GM12801 (cell line): ENCODE results near the gene CFHR1.
"Not testable (repeated sequence)": the region's sequence is repeated elsewhere in the genome, so short reads cannot be mapped to it uniquely, and the experiment has no call there.

Experiments
- TF ChIP-seq, protein P1 (sequence below): IDR thresholded peaks from one replicate; pipeline ENCODE4 v1.5.1; 2011; ENCODE audit warnings: control low read depth; ENCODE audit not compliant: insufficient read length; ENCODE audit errors: extremely low read depth

The CFHR1 gene

DNA sequence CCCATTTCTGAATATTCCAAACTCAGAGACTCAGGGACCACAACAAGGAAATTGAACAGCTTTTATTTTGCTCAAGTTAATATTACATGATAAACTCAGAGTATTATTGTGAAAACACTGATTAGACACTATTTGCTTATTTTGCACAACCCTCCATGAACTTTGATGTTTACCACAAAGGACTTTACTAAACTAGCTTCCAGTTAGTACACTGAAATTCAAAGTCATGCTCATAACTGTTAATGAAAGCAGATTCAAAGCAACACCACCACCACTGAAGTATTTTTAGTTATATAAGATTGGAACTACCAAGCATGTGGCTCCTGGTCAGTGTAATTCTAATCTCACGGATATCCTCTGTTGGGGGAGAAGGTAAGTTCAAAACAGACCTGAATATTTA lies at the start of gene CFHR1:
Gene CFHR1 (plus strand): TSS at position 201 of the 400 bp plus-strand sequence. CDS start 114 bp downstream, at position 315.
- TF ChIP-seq, protein P1, sequence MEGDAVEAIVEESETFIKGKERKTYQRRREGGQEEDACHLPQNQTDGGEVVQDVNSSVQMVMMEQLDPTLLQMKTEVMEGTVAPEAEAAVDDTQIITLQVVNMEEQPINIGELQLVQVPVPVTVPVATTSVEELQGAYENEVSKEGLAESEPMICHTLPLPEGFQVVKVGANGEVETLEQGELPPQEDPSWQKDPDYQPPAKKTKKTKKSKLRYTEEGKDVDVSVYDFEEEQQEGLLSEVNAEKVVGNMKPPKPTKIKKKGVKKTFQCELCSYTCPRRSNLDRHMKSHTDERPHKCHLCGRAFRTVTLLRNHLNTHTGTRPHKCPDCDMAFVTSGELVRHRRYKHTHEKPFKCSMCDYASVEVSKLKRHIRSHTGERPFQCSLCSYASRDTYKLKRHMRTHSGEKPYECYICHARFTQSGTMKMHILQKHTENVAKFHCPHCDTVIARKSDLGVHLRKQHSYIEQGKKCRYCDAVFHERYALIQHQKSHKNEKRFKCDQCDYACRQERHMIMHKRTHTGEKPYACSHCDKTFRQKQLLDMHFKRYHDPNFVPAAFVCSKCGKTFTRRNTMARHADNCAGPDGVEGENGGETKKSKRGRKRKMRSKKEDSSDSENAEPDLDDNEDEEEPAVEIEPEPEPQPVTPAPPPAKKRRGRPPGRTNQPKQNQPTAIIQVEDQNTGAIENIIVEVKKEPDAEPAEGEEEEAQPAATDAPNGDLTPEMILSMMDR, result not testable (repeated sequence)

DNA sequence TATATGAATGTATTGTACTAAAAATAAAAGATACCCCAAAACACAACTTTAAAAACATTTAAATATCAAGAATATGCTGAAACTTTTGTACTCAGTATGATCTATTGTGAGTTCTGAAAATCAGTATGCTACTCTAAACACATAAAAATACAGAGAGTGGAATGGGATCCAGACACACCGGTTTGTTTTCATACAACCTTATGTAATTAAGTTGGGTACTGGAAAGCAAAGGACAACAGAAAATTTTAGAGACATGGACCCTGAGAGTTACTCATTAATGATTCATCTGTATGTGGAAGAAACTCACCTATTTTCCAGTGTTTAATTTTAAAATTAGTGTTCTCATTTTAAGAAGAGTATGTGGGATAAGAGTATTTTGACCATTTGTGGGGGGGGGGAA lies 45.8 kb upstream of the CFHR1 start:
- TF ChIP-seq, protein P1, result no peak

DNA sequence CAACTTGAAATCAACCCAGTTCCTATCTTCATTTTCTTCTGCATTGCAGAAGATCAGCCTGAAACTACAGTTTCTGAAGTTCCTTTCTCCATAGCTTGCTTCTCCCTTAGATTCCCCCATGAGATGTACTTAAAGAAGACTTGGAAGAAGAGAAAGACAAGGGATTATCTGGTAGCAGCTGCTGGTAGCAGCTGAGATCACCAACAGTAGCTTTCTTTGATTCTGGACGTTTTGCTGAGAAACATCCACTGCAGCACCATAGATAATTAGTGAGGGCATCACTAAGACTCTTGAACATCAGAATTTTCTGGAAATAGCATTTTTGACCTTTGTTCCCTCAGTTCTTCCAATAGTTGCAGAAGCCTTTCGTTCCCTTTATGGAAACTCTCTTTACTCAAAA lies 45.4 kb upstream of the CFHR1 start:
- TF ChIP-seq, protein P1, result no peak

DNA sequence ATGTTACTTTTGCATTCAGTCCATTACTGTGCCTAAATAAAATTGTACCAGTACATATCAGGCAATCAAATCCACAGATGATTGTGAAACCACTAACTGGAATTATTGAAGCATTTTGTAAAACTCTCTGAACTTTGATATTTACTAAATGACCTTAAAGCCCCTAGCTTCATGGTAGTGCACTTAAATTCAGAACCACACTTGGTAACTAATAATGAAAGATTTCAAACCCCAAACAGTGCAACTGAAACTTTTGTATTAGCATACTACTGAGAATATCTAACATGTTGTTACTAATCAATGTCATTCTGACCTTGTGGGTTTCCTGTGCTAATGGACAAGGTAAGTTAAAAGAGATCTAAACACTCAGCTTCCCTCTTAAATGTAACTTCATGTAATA lies 44.9 kb upstream of the CFHR1 start, which contains the start of gene CFHR3:
Gene CFHR3 (plus strand): TSS at position 238 of the 400 bp plus-strand sequence. CDS start 47 bp downstream, at position 285.
- TF ChIP-seq, protein P1, result no peak

DNA sequence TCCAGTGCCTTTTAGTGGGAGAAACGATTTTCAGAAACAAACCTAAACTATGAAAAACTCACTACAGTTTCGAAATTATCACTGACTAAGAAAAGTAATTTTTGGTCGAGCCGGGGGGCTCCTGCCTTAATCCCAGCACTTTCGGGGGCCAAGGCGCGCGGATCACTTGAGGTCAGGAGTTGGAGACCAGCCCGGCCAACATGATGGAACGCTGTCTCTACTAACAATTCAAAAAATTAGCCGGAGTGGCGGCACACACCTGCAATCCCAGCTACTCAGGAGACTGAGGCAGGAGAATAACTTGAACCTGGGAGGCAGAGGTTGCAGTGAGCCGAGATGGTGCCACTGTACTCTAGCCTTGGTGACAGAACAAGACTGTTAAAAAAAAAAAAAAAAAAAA lies 41.9 kb upstream of the CFHR1 start:
- TF ChIP-seq, protein P1, result no peak

DNA sequence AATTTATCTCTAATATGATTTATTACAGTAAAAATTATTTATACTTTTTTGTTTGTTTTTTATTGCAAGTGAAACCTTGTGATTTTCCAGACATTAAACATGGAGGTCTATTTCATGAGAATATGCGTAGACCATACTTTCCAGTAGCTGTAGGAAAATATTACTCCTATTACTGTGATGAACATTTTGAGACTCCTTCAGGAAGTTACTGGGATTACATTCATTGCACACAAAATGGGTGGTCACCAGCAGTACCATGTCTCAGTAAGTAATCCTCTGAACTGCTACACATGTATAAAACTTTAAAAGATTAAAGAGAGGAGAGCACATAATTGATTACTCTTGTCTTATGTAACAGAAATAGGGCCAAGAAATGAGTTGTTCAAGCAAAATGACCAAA lies 40.4 kb upstream of the CFHR1 start:
- TF ChIP-seq, protein P1, result no peak

DNA sequence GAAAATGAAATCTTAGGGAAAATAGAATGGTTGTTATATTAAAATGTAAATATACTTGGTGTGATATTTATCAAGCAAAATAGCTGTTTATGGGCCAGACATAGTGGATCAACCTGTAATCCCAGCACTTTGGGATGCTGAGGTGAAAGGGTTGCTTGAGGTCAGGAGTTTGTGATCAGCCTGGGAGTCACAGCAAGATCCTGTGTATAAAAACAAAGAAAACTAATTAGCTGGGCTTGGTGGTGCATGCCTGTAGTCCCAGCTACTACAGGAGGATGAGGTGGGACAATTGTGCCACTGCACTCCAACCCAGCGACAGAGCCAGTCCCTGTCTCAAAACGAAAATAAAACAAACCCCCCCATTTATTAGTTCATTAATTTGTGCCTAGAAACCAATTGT lies 21.6 kb upstream of the CFHR1 start:
- TF ChIP-seq, protein P1, result no peak
